Stimulated activated CD8-positive, alpha-beta memory T cell treated with anti-CD3 and anti-CD28 coated beads, Interleukin-15, amount 100 ng/mL, for 48 hours (primary cell): Measurements from ENCODE around the gene ZDHHC9.

ENCODE experiments used
- DNase-seq, 2 donors: peaks; one replicate each; pipeline ENCODE4 v3.0.0-alpha.2; 2020; ENCODE audit warnings: low read depth in 2 of 2

Gene ZDHHC9

DNA sequence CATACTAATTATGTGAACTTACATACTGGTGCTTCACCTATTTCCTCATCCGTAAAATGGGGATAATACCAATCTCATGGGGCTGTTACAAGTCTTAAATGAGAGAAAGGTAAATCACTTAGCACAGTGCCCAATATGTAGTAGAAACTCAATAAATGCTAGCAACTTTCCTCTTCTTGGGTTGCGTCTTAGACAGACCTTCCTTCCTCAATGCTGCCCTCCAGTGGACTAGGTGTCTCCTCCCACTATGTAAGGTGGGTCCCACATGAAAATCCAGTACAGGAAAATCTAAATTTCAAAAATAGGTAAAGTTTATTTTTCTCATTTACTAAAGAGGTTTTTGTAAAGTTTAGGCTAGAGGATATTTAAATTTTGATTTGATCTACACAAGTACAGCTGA lies 20.6 kb downstream of the ZDHHC9 start:
- DNase-seq, result no peak

DNA sequence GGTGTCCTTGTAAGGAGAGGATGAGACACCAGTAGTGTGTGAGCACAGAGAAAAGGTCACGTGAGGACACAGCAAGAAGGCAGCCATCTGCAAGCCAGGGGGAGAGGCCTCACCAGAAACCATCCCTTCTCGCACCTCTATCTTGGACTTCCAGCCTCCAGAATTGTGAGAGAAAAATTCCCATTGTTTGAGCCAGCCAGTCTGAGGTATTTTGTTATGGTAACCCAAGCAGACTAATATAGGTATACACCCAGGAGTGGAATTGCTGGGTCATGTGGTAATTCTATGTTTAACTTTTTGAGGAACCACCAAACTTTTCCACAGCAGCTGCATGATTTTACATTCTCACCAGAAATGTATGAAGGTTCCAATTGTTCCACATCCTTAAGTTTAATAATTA lies 25.6 kb downstream of the ZDHHC9 start:
- no peak for DNase-seq

DNA sequence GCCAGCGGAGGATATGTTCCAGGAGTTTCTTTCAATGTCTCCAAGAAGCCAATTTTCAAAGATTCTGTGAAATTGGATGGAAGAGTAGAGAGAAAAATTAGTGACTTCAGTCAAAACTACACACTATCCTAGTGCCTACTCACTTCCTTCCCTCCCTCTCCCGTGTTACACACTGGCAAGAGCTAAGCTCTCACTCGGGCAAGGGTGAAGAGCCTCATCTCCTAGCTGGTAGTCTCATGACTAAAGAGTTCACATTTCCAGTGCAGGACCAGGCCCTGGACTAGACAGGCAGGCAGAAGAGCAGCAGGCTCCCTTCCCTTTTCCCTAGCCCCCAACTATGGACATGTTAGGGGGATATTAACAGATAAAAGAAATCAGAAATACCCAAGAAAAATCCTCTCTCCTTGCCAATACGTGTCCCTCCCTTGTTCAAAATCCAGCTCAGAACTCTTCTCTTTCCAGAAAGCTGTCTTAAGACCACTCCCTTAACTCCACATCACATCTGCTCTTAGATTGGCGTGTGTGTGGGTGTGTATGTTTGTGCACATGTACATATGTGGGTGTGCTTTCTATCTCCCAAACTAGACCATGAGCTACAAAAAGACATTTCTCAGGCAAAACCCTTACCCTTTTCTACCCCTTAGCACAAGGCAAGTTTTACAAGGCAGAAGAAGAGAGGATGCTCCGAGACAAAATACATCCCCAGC lies 29.9 kb downstream of the ZDHHC9 start:
- no peak for DNase-seq

DNA sequence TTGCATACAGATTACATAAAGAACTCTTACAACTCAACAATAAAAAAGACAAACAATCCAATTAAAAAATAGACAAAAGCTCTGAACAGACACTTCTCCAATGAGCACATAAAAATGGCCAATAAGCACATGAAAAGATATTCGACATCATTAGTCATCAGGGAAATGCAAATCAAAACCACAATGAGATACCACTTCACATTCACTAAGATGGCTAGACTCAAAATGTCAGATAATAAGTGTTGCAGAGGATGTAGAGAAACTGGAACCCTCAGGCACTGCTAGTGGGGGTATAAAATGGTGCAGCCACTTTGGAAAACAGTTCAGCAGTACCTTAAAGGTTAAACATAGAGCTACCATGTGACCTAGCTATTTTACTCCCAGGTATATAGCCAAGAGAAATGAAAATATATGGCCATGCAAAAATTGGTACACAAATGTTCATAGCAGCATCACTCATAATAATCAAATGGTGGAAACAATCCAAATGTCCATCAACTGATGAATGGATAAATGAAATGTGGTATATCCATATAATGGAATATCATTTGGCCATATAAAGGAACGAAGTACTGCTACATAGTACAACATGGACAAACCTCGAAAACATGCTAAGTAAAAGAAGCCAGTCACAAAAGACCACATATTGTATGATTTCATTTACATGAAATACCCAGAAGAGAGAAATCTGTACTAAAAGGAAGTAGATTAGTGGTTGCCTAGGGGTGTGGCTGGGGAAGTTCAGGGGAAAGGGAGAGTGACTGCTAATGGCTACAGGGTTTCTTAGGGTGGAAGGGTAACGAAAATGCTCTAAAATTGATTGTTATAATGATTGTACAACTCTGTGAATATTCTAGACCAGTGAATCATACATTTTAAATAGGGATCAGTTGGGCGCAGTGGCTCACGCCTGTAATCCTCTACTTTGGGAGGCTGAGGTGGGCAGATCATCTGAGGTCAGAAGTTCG lies 34.6 kb downstream of the ZDHHC9 start:
- DNase-seq, result no peak

DNA sequence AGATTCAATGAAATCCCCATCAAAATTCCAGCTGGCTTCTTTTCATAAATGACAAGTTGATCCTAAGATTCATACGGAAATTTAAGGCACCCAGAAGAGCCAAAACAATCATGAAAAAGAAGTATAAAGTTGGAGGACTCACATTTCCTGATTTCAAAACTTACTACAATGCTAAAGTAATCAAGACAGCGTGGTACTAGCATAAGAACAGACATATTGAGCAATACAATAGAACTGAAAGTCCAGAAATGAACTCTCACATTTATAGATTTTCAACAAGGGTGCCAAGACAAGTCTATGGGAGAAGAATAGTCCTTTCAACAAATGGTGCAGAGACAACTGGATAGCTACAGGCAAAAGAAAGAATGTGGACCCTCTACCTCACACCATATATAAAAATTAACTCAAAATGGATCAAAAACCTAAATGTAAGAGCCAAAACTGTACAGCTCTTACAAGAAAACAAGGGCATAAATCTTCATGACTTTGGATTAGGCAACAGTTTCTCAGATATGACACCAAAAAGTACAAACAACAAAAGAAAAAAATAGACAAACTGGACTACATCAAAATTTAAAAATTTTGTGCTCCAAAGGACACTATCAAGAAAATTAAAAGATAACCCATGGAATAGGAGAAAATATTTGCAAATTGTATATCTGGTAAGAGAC lies 35.4 kb downstream of the ZDHHC9 start:
- DNase-seq, result no peak

GRCh38 chrX:129804806-129805205 lies 38.9 kb downstream of the ZDHHC9 start:
- DNase-seq, result no peak

- DNase-seq, result no peak
Measured at GRCh38 chrX:129802863-129803262, 40.8 kb downstream of the ZDHHC9 start.

- no peak for DNase-seq
Measured at GRCh38 chrX:129800186-129800585, 43.5 kb downstream of the ZDHHC9 start.

- peak in 1 of 2 donors; percentile 34 for DNase-seq
Measured at GRCh38 chrX:129798888-129799287, 44.8 kb downstream of the ZDHHC9 start.

- no peak for DNase-seq
Measured at GRCh38 chrX:129798456-129798855, 45.2 kb downstream of the ZDHHC9 start.

GRCh38 chrX:129797251-129797906 lies 46.3 kb downstream of the ZDHHC9 start:
- no peak for DNase-seq

- no peak for DNase-seq
Measured at GRCh38 chrX:129795584-129795983, 48.1 kb downstream of the ZDHHC9 start.

GRCh38 chrX:129793604-129794191 lies 50.0 kb downstream of the ZDHHC9 start:
- no peak for DNase-seq

- DNase-seq, result no peak
Measured at GRCh38 chrX:129792586-129793291, 50.9 kb downstream of the ZDHHC9 start.

- no peak for DNase-seq
Measured at GRCh38 chrX:129791961-129792570, 51.6 kb downstream of the ZDHHC9 start.

DNA sequence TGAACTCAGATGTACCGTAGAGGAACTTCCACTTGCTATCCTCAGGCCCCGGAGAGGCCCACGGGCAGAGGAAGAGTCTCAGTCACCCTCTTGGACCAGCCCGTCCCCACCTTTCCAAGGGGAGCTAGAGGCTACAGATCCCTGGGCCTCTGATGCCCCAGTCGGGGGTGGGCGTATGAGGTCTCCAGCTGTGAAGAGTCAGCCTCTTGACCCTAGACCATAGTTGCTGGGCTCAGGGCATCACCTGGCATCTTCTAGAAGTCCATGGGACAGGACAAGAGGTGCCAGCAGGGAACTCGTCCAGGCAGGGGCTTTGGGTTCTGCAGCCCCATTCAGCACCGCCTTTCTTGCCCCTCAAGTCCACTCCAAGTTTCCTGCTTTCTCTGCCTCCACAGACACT lies 52.4 kb downstream of the ZDHHC9 start:
- no peak for DNase-seq

DNA sequence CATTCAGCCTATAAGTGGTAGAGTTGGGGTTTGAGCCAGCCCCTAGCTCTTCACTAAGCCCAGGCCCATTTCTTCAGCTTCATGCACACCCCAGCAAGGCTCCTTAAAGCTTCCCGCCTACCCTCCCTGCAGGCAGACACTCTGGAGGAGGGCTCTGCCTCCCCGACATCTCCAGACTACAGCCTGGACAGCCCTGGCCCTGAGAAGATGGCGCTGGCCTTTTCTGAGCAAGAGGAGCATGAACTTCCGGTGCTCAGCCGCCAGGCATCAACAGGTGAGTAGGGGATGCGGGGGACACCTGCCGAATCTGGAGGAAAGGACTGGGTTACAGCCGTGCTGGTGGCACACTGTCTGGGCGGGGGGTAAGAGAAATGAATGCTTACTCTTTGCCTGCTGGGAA lies 52.9 kb downstream of the ZDHHC9 start:
- DNase-seq, result no peak

DNA sequence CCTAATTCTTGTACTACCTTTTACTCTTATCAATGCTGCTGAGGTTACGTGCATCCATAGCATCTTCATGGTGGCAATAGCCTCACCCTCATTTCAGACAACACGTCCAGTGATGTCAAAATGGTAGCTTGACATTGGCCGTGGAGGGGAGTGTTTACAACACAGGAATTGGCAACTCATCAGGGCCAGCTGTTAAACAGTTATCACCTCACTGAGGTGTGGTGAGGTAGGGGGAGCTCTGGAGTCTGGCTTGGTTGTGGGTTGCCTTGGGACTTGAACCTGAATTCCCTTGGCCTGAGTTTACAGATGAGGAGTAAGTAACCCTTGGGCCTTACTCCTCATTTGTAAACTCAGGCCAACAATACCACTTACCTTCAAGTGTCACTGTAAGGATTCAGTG lies 53.5 kb downstream of the ZDHHC9 start:
- no peak for DNase-seq

DNA sequence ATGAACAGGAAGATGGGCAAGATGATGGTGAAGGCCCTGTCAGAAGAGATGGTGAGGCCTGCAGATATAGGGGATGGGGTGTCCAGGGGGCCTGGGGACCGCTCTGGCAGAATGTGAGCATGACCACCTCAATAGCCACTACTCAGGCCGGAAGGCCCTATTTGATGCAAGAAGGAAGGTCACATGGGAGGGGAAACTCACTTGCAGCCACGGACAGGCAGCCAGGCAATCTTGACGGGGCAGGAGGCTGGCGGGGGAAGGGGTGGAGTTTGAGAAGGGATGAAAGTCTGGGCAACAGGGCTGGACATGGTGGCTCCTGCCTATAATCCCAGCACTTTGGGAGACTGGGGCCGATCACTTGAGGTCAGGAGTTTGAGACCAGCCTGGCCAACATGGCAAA lies 55.2 kb downstream of the ZDHHC9 start:
- no peak for DNase-seq

DNA sequence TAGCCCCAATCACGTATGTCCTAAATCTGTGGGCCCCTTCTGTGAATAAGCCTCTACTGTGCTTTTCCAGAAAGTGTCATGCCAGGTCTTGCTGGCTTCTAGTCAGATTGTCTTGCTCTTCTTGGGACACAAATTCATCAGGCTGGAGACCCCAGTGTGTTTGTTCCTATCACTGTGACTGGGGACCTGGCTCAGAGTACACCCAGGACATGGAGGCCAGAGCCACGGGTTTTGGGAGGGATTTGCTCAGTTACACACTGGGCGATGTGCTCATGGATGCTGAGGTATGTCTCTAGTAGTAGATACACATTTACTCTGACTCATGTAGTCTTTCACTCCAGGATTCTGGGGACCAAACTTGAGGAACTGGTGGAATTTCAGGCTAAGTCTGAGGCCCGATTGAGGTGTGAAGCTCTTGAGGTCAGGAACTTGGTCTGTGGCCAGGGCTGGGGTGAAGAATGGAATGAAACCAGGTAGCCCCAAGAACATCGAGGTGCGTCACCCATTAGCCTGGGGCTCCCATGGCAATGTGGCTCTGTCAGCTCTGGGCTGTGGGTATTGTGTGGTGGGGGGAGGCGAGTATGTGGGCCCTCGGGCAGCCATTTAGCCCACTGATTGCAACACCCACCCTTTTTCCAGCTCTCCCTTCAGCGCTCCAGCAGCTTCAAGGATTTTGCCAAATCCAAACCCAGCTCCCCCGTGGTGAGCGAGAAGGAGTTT lies 56.2 kb downstream of the ZDHHC9 start:
- no peak for DNase-seq
